GM23338 (cell line): ENCODE data around the gene VSIG8. TPM values are rescaled to one million over a fixed set of nuclear protein-coding genes. Genes with fewer than 3 reads are reported as not detected.

Experiments used
- ATAC-seq: fragments of 200-7000 bp; cut with Tn5 transposase; 3 replicates; pipeline ENCODE4 v1.9.1; 2020
- DNase-seq: peaks from one replicate; pipeline ENCODE4 v3.0.0-alpha.2; 2015; ENCODE audit warnings: low spot score
- H2AFZ ChIP-seq: fragments of 200-600 bp; sonication (generic); 2 replicates; pipeline ENCODE4 v1.8.0; 2016; ENCODE audit warnings: antibody characterized with exemption, mild to moderate bottlenecking, moderate library complexity
- H3F3A ChIP-seq: fragments of 200-600 bp; sonication (generic); replicated peaks from 2 replicates; pipeline ENCODE4 v1.8.0; 2017; ENCODE audit warnings: antibody characterized with exemption, mixed run types, low read depth
- H3K27ac ChIP-seq: fragments of 200-600 bp; sonication (generic); 2 replicates; pipeline ENCODE4 v1.6.1; 2016; ENCODE audit warnings: low read depth
- H3K27me3 ChIP-seq: fragments of 200-600 bp; sonication (generic); 2 replicates; pipeline ENCODE4 v1.8.0; 2016; ENCODE audit warnings: mild to moderate bottlenecking, mixed run types, moderate library complexity; ENCODE audit not compliant: insufficient read depth
- H3K36me3 ChIP-seq: fragments of 200-600 bp; sonication (generic); 2 replicates; pipeline ENCODE4 v1.8.0; 2016; ENCODE audit warnings: mild to moderate bottlenecking; ENCODE audit not compliant: insufficient read depth
- H3K4me1 ChIP-seq: fragments of 200-600 bp; sonication (generic); 2 replicates; pipeline ENCODE4 v1.8.0; 2016; ENCODE audit warnings: mild to moderate bottlenecking, moderate library complexity; ENCODE audit not compliant: insufficient read depth
- H3K4me2 ChIP-seq: fragments of 200-600 bp; sonication (generic); 2 replicates; pipeline ENCODE4 v1.7.1; 2017; ENCODE audit warnings: mixed run types
- H3K4me3 ChIP-seq: fragments of 200-600 bp; sonication (generic); 2 replicates; pipeline ENCODE4 v1.6.1; 2016; ENCODE audit warnings: mixed run types
- H3K79me2 ChIP-seq: fragments of 200-600 bp; sonication (generic); replicated peaks from 2 replicates; pipeline ENCODE4 v1.8.0; 2017; ENCODE audit warnings: mild to moderate bottlenecking; ENCODE audit not compliant: insufficient read depth
- H3K9me2 ChIP-seq: fragments of 200-600 bp; sonication (generic); 2 replicates; pipeline ENCODE4 v1.8.0; 2017; ENCODE audit not compliant: insufficient read depth
- H4K20me1 ChIP-seq: fragments of 200-600 bp; sonication (generic); replicated peaks from 2 replicates; pipeline ENCODE4 v1.8.0; 2017; ENCODE audit warnings: mild to moderate bottlenecking; ENCODE audit not compliant: insufficient read depth
- H3K27ac Mint-ChIP-seq: 2 replicates; pipeline ENCODE4 v1.8.0; 2020; ENCODE audit warnings: inconsistent platforms, mild to moderate bottlenecking, moderate library complexity, mixed read lengths
- H3K27me3 Mint-ChIP-seq: 3 replicates; pipeline ENCODE4 v1.8.0; 2022; ENCODE audit warnings: low read depth, mild to moderate bottlenecking, moderate library complexity, mixed read lengths, inconsistent platforms; ENCODE audit not compliant: insufficient read depth, poor library complexity
- H3K36me3 Mint-ChIP-seq: 3 replicates; pipeline ENCODE4 v1.8.0; 2021; ENCODE audit warnings: low read depth, mild to moderate bottlenecking, inconsistent platforms, moderate library complexity, mixed read lengths
- H3K4me1 Mint-ChIP-seq: 3 replicates; pipeline ENCODE4 v1.8.0; 2020; ENCODE audit warnings: mild to moderate bottlenecking, inconsistent platforms, mixed read lengths
- H3K4me3 Mint-ChIP-seq: 3 replicates; pipeline ENCODE4 v1.8.0; 2021; ENCODE audit warnings: moderate library complexity, mild to moderate bottlenecking, inconsistent platforms, mixed read lengths
- H3K9me3 Mint-ChIP-seq: 3 replicates; pipeline ENCODE4 v1.8.0; 2020; ENCODE audit warnings: moderate library complexity, mild to moderate bottlenecking, inconsistent platforms, mixed read lengths
- CREB1 ChIP-seq: fragments of 250-450 bp; sonication (Bioruptor Pico); IDR thresholded peaks from 2 replicates; pipeline ENCODE4 v1.5.0; 2020; ENCODE audit warnings: low read depth, mild to moderate bottlenecking, moderate library complexity
- EZH2 ChIP-seq: fragments of 200-600 bp; sonication (generic); IDR thresholded peaks from one replicate; pipeline ENCODE4 v1.8.0; 2017; ENCODE audit warnings: antibody characterized with exemption, mild to moderate bottlenecking, low read depth; ENCODE audit not compliant: unreplicated experiment
- EZH2phosphoT487 ChIP-seq: fragments of 200-600 bp; sonication (generic); IDR thresholded peaks from one replicate; pipeline ENCODE4 v1.8.1; 2018; ENCODE audit warnings: antibody characterized with exemption; ENCODE audit not compliant: unreplicated experiment
- JUNB ChIP-seq: IDR thresholded peaks from one replicate; pipeline ENCODE4 v1.6.1; 2016; ENCODE audit warnings: antibody characterized with exemption; ENCODE audit not compliant: unreplicated experiment
- NANOG ChIP-seq: IDR thresholded peaks from 2 replicates; pipeline ENCODE4 v1.6.1; 2016; ENCODE audit warnings: antibody characterized with exemption, borderline replicate concordance
- POLR2AphosphoS5 ChIP-seq: IDR thresholded peaks from 2 replicates; pipeline ENCODE4 v1.6.1; 2016; ENCODE audit warnings: antibody characterized with exemption, low read depth
- STAT1 ChIP-seq: IDR thresholded peaks from one replicate; pipeline ENCODE4 v1.6.1; 2016; ENCODE audit warnings: antibody characterized with exemption; ENCODE audit not compliant: unreplicated experiment
- ZNF114 ChIP-seq: fragments of 250-450 bp; sonication (Bioruptor Pico); IDR thresholded peaks from 2 replicates; pipeline ENCODE4 v1.5.0; 2020; ENCODE audit warnings: mild to moderate bottlenecking, moderate library complexity
- ZNF331 ChIP-seq: fragments of 250-450 bp; sonication (Bioruptor Pico); IDR thresholded peaks from 2 replicates; pipeline ENCODE4 v1.5.0; 2020; ENCODE audit warnings: low read depth, mild to moderate bottlenecking, moderate library complexity
- polyA plus RNA-seq: library from polyadenylated mRNA; unstranded; fragments of >200 nt; fragmentation: Nextera tagmentation; extraction: Ambion mirVana; gene quantifications from 2 replicates; pipeline ENCODE4 v1.2.1, GENCODE V29; 2016
- total RNA-seq: library from RNA; depleted of rRNA; stranded (reverse); fragments of >200 nt; shearing (Covaris generic); gene quantifications from 2 replicates; pipeline ENCODE4 v1.2.3, GENCODE V29; 2014
- TF ChIP-seq, protein P1 (sequence below): IDR thresholded peaks from 2 replicates; pipeline ENCODE4 v1.6.1; 2016; ENCODE audit warnings: antibody characterized with exemption
- TF ChIP-seq, protein P2 (sequence below), 2 experiments: fragments of 200-600 bp in 1 of 2; sonication (generic) in 1 of 2; conservative IDR thresholded peaks; 2 replicates each; pipeline versions ENCODE4 v1.5.1 to v1.6.1; 2016 to 2017; ENCODE audit warnings: antibody characterized with exemption in 2 of 2, low read depth in 2 of 2, mild to moderate bottlenecking in 2 of 2, moderate library complexity in 1 of 2
- TF ChIP-seq, protein P3 (sequence below): IDR thresholded peaks from one replicate; pipeline ENCODE4 v1.6.1; 2018; ENCODE audit warnings: antibody characterized with exemption; ENCODE audit not compliant: unreplicated experiment
- TF ChIP-seq, protein P4 (sequence below): fragments of 250-450 bp; sonication (Bioruptor Pico); IDR thresholded peaks from 2 replicates; pipeline ENCODE4 v1.5.0; 2020; ENCODE audit warnings: mild to moderate bottlenecking, moderate library complexity

Gene VSIG8
- total and polyA plus RNA-seq, 2 experiments from 2014 or later = not detected

DNA sequence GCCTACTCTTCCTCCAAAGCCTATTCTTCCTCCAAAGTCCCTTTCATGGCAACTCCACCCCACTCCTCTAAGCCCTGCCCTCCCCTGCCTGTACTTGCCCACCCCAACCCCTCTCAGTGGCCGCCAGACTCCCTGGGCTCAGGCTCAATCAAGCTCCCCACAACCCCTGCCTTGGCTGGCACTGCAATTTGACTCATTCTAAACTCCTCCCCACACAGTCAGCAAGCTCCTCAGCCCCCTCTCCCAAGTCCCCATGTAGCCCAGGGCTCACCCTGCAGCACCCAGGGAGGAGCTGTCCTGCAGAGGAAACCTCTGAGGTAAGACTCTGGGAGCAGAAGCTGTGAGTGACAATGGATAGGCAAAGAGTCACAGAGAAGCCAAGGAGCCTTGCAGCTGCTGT is 3.6 kb upstream of the VSIG8 start:
- Histone ChIP-seq H3K9me2 (no peaks in the 10 kb centered on the region), H3K4me2 (no peak overlapping the region), H4K20me1 (no peaks in the 10 kb centered on the region), H3F3A (no peaks in the 10 kb centered on the region), H3K27ac (no peak overlapping the region), H2AFZ (no peak overlapping the region), H3K27me3 (no peaks in the 10 kb centered on the region), H3K4me3 (no peak overlapping the region), H3K36me3 (no peaks in the 10 kb centered on the region; the same call in 1 of the 2 replicates), H3K4me1 (no peaks in the 10 kb centered on the region), H3K79me2 (no peaks in the 10 kb centered on the region)
- H3K27me3 Mint-ChIP-seq = peaks cover 7% of the 10 kb centered on the region
- H3K36me3 Mint-ChIP-seq = no peaks in the 10 kb centered on the region
- no peak overlapping the region for H3K4me3 Mint-ChIP-seq
- ATAC-seq (no peak; the same call in 2 of the 3 replicates), DNase-seq (no peak)
- TF ChIP-seq POLR2AphosphoS5 (no peak), ZNF114 (no peak), CREB1 (CRISPR knock-in tag) (no peak), EZH2phosphoT487 (no peak), ZNF331 (CRISPR knock-in tag) (no peak), JUNB (no peak), STAT1 (no peak), EZH2 (no peak), NANOG (no peak)
- TF ChIP-seq, protein P1, sequence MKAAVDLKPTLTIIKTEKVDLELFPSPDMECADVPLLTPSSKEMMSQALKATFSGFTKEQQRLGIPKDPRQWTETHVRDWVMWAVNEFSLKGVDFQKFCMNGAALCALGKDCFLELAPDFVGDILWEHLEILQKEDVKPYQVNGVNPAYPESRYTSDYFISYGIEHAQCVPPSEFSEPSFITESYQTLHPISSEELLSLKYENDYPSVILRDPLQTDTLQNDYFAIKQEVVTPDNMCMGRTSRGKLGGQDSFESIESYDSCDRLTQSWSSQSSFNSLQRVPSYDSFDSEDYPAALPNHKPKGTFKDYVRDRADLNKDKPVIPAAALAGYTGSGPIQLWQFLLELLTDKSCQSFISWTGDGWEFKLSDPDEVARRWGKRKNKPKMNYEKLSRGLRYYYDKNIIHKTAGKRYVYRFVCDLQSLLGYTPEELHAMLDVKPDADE = no peak
- TF ChIP-seq, protein P2, sequence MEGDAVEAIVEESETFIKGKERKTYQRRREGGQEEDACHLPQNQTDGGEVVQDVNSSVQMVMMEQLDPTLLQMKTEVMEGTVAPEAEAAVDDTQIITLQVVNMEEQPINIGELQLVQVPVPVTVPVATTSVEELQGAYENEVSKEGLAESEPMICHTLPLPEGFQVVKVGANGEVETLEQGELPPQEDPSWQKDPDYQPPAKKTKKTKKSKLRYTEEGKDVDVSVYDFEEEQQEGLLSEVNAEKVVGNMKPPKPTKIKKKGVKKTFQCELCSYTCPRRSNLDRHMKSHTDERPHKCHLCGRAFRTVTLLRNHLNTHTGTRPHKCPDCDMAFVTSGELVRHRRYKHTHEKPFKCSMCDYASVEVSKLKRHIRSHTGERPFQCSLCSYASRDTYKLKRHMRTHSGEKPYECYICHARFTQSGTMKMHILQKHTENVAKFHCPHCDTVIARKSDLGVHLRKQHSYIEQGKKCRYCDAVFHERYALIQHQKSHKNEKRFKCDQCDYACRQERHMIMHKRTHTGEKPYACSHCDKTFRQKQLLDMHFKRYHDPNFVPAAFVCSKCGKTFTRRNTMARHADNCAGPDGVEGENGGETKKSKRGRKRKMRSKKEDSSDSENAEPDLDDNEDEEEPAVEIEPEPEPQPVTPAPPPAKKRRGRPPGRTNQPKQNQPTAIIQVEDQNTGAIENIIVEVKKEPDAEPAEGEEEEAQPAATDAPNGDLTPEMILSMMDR (conservative IDR thresholded peaks at IDR 0.05; ENCODE audit: low read depth in 2 of 2) = no peak
- TF ChIP-seq, protein P3, sequence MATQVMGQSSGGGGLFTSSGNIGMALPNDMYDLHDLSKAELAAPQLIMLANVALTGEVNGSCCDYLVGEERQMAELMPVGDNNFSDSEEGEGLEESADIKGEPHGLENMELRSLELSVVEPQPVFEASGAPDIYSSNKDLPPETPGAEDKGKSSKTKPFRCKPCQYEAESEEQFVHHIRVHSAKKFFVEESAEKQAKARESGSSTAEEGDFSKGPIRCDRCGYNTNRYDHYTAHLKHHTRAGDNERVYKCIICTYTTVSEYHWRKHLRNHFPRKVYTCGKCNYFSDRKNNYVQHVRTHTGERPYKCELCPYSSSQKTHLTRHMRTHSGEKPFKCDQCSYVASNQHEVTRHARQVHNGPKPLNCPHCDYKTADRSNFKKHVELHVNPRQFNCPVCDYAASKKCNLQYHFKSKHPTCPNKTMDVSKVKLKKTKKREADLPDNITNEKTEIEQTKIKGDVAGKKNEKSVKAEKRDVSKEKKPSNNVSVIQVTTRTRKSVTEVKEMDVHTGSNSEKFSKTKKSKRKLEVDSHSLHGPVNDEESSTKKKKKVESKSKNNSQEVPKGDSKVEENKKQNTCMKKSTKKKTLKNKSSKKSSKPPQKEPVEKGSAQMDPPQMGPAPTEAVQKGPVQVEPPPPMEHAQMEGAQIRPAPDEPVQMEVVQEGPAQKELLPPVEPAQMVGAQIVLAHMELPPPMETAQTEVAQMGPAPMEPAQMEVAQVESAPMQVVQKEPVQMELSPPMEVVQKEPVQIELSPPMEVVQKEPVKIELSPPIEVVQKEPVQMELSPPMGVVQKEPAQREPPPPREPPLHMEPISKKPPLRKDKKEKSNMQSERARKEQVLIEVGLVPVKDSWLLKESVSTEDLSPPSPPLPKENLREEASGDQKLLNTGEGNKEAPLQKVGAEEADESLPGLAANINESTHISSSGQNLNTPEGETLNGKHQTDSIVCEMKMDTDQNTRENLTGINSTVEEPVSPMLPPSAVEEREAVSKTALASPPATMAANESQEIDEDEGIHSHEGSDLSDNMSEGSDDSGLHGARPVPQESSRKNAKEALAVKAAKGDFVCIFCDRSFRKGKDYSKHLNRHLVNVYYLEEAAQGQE = no peak
- TF ChIP-seq, protein P4, sequence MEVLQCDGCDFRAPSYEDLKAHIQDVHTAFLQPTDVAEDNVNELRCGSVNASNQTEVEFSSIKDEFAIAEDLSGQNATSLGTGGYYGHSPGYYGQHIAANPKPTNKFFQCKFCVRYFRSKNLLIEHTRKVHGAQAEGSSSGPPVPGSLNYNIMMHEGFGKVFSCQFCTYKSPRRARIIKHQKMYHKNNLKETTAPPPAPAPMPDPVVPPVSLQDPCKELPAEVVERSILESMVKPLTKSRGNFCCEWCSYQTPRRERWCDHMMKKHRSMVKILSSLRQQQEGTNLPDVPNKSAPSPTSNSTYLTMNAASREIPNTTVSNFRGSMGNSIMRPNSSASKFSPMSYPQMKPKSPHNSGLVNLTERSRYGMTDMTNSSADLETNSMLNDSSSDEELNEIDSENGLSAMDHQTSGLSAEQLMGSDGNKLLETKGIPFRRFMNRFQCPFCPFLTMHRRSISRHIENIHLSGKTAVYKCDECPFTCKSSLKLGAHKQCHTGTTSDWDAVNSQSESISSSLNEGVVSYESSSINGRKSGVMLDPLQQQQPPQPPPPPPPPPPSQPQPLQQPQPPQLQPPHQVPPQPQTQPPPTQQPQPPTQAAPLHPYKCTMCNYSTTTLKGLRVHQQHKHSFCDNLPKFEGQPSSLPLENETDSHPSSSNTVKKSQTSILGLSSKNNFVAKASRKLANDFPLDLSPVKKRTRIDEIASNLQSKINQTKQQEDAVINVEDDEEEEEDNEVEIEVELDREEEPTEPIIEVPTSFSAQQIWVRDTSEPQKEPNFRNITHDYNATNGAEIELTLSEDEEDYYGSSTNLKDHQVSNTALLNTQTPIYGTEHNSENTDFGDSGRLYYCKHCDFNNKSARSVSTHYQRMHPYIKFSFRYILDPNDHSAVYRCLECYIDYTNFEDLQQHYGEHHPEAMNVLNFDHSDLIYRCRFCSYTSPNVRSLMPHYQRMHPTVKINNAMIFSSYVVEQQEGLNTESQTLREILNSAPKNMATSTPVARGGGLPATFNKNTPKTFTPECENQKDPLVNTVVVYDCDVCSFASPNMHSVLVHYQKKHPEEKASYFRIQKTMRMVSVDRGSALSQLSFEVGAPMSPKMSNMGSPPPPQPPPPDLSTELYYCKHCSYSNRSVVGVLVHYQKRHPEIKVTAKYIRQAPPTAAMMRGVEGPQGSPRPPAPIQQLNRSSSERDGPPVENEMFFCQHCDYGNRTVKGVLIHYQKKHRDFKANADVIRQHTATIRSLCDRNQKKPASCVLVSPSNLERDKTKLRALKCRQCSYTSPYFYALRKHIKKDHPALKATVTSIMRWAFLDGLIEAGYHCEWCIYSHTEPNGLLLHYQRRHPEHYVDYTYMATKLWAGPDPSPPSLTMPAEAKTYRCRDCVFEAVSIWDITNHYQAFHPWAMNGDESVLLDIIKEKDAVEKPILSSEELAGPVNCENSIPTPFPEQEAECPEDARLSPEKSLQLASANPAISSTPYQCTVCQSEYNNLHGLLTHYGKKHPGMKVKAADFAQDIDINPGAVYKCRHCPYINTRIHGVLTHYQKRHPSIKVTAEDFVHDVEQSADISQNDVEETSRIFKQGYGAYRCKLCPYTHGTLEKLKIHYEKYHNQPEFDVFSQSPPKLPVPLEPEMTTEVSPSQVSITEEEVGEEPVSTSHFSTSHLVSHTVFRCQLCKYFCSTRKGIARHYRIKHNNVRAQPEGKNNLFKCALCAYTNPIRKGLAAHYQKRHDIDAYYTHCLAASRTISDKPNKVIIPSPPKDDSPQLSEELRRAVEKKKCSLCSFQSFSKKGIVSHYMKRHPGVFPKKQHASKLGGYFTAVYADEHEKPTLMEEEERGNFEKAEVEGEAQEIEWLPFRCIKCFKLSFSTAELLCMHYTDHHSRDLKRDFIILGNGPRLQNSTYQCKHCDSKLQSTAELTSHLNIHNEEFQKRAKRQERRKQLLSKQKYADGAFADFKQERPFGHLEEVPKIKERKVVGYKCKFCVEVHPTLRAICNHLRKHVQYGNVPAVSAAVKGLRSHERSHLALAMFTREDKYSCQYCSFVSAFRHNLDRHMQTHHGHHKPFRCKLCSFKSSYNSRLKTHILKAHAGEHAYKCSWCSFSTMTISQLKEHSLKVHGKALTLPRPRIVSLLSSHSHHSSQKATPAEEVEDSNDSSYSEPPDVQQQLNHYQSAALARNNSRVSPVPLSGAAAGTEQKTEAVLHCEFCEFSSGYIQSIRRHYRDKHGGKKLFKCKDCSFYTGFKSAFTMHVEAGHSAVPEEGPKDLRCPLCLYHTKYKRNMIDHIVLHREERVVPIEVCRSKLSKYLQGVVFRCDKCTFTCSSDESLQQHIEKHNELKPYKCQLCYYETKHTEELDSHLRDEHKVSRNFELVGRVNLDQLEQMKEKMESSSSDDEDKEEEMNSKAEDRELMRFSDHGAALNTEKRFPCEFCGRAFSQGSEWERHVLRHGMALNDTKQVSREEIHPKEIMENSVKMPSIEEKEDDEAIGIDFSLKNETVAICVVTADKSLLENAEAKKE (CRISPR knock-in tag) = no peak
- no peak overlapping the region for H3K27ac Mint-ChIP-seq
- H3K9me3 Mint-ChIP-seq = no peaks in the 10 kb centered on the region; the same call in 2 of the 3 replicates
- H3K4me1 Mint-ChIP-seq = peaks cover 7% of the 10 kb centered on the region; the same call in 2 of the 3 replicates
